ENCODE measurements around the gene CCL2. TPM values are rescaled to one million over a fixed set of nuclear protein-coding genes. Genes with fewer than 3 reads are reported as not detected.
A peak's percentile ranks its signal among the peaks of the same experiment; 100 is the strongest.

The CCL2 gene
- total RNA-seq, 2 donors from 2014 or later, result 46.3 to 118 TPM

DNA sequence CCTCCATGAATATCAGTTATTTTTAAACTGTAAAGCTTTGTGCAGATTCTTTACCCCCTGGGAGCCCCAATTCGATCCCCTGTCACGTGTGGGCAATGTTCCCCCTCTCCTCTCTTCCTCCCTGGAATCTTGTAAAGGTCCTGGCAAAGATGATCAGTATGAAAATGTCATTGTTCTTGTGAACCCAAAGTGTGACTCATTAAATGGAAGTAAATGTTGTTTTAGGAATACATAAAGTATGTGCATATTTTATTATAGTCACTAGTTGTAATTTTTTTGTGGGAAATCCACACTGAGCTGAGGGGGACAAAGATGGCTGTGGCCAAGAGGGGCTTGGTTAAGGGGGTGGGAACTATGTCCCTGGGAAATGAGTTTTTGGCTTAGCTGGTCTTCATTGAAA lies 32.8 kb downstream of the CCL2 start:
- H3K36me3 ChIP-seq, result no peaks in the 10 kb centered on the region
- H3K4me3 ChIP-seq, result no peak overlapping the region
- H3K27me3 ChIP-seq, result no peaks in the 10 kb centered on the region
- H3K27ac ChIP-seq, result no peak overlapping the region
- H3K4me1 ChIP-seq, result no peaks in the 10 kb centered on the region
- no peaks in the 10 kb centered on the region for H3K9me3 ChIP-seq
- DNase-seq (ENCODE audit: low spot score), result no peak
- no peak for TF ChIP-seq CTCF (IDR thresholded peaks at IDR 0.05)

DNA sequence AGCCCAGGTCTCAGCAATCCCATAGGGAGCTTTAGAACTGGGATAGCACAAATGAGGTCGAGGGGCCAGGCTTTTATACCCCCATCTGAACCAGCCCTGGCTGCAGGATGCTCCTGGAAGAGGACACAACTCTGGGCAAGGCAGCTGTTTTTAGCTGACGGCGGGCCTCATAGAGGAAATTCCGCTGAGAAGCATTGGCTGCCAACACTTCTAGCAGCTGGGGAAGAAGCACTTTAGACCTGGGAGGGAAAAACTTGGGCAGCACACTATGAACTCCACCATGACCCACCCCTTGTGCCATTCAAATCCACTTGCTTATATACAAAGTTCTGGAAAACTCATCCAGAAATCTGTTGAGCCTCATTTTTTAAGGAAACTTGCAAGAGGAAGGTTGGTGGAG lies 35.5 kb downstream of the CCL2 start:
- no peaks in the 10 kb centered on the region for H3K36me3 ChIP-seq
- H3K27ac ChIP-seq, result no peak overlapping the region
- no peaks in the 10 kb centered on the region for H3K9me3 ChIP-seq
- H3K27me3 ChIP-seq, result no peaks in the 10 kb centered on the region
- no peak for DNase-seq (ENCODE audit: low spot score)
- TF ChIP-seq CTCF (IDR thresholded peaks at IDR 0.05), result no peak
- H3K4me1 ChIP-seq, result no peaks in the 10 kb centered on the region
- H3K4me3 ChIP-seq, result no peak overlapping the region

DNA sequence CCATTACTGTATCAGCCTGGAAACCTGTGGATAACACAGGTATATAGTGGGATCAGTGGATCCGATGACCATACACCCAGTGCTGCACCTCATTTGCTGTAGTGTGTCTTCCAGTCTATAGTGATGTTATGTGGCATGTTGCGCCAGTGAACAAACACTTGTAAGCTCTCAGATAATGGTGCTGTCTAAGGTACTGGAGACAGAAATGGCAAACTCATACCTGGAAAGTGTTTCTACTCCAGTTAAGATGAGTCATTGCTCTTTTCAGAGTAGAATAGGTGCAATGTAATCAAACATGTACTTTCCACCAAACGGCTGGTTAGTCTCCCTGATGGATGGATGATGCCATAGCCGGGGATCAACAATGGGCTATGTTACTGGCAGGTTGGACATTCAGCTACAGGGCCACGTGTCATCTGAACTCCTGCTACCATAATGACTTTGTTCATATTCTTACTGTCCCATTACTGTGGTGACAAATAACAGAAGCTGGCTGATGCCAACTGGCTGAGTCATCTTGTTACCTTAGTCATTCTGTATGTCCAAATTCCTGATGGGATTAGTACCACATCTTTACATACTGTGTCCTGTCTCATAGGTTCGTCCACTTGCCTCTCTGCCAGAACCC lies 36.8 kb downstream of the CCL2 start:
- no peak for TF ChIP-seq CTCF (IDR thresholded peaks at IDR 0.05)
- H3K27ac ChIP-seq, result no peak overlapping the region
- H3K27me3 ChIP-seq, result no peaks in the 10 kb centered on the region
- H3K36me3 ChIP-seq, result no peaks in the 10 kb centered on the region
- H3K4me3 ChIP-seq, result no peak overlapping the region
- H3K9me3 ChIP-seq, result no peaks in the 10 kb centered on the region
- DNase-seq (ENCODE audit: low spot score), result no peak
- no peaks in the 10 kb centered on the region for H3K4me1 ChIP-seq

DNA sequence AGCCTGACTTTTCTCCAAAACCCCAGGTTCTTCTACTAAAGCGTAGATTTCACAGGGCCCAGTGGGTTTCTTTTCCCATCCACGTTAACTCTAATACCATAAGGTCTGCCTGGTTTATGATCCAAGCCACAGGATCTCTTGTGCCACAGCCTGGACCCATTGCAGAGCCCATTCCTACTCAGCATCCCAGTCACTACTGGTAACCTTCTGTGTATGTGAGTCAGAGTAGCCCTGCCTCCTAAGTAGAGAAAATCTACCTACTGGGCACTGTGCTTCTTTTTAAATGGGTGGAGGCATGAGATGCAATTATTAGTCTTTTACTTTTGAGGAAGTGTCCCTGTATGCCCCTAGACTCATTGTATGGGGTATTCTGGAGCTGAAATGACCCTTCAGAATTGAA lies 43.9 kb downstream of the CCL2 start:
- no peaks in the 10 kb centered on the region for H3K36me3 ChIP-seq
- no peak overlapping the region for H3K27ac ChIP-seq
- no peak for DNase-seq (ENCODE audit: low spot score)
- no peaks in the 10 kb centered on the region for H3K9me3 ChIP-seq
- H3K4me3 ChIP-seq, result no peak overlapping the region
- H3K27me3 ChIP-seq, result no peaks in the 10 kb centered on the region
- H3K4me1 ChIP-seq, result peaks cover 0 to 27% of the 10 kb centered on the region in 2 donors
- TF ChIP-seq CTCF (IDR thresholded peaks at IDR 0.05), result no peak

- H3K4me3 ChIP-seq, result no peak overlapping the region
- H3K27me3 ChIP-seq, result no peaks in the 10 kb centered on the region
- H3K27ac ChIP-seq, result peak overlapping the region in 1 of 2 donors; percentile 31
- TF ChIP-seq CTCF (IDR thresholded peaks at IDR 0.05), result no peak
- peaks cover 0 to 27% of the 10 kb centered on the region in 2 donors for H3K4me1 ChIP-seq
- no peaks in the 10 kb centered on the region for H3K9me3 ChIP-seq
- H3K36me3 ChIP-seq, result no peaks in the 10 kb centered on the region
- no peak for DNase-seq (ENCODE audit: low spot score)
Observed at GRCh38 chr17:34299956-34300577, 45.0 kb downstream of the CCL2 start.
